IPS-20b (cell line): ENCODE results near the gene ZNF394.
A peak's percentile ranks its signal among the peaks of the same experiment; 100 is the strongest.
"Not testable (repeated sequence)": the region's sequence is repeated elsewhere in the genome, so short reads cannot be mapped to it uniquely, and the experiment has no call there.

Experiments
- H3K27ac ChIP-seq: one replicate; pipeline ENCODE4 v1.5.1; 2013; ENCODE audit warnings: low read length
- H3K27me3 ChIP-seq: 2 replicates; pipeline ENCODE4 v1.6.1; 2013; ENCODE audit warnings: mild to moderate bottlenecking, low read length, inconsistent platforms; ENCODE audit not compliant: insufficient read depth
- H3K36me3 ChIP-seq: 2 replicates; pipeline ENCODE4 v1.6.1; 2013; ENCODE audit warnings: low read depth, mild to moderate bottlenecking, inconsistent platforms, low read length, moderate library complexity; ENCODE audit not compliant: insufficient read depth
- H3K4me1 ChIP-seq: 2 replicates; pipeline ENCODE4 v1.6.1; 2013; ENCODE audit warnings: mild to moderate bottlenecking, control low read depth, inconsistent platforms, low read length, moderate library complexity; ENCODE audit not compliant: insufficient read depth
- H3K4me3 ChIP-seq: 2 replicates; pipeline ENCODE4 v1.5.1; 2013; ENCODE audit warnings: mild to moderate bottlenecking, low read length, inconsistent platforms
- H3K9ac ChIP-seq: 2 replicates; pipeline ENCODE4 v1.6.1; 2013; ENCODE audit warnings: low read depth, mild to moderate bottlenecking, inconsistent platforms, low read length, moderate library complexity
- H3K9me3 ChIP-seq: 2 replicates; pipeline ENCODE4 v1.6.1; 2013; ENCODE audit warnings: mild to moderate bottlenecking, low read depth, low read length, inconsistent platforms; ENCODE audit not compliant: insufficient read depth

Gene ZNF394

GRCh38 chr7:99499721-99500636, at the start of gene ZNF394:
TSS of gene ZNF394 (minus strand) at chr7:99500281. CDS start at chr7:99500093, 188 bp downstream.
- Histone ChIP-seq H3K36me3 (peaks cover 13% of the 10 kb centered on the region), H3K27me3 (no peaks in the 10 kb centered on the region), H3K27ac (peak within 1 kb of the TSS; percentile 16), H3K4me3 (peak within 1 kb of the TSS; percentile 87), H3K4me1 (peaks cover 9% of the 10 kb centered on the region), H3K9me3 (no peaks in the 10 kb centered on the region; the same call in 1 of the 2 replicates), H3K9ac (peak within 1 kb of the TSS; percentile 86; the same call in 1 of the 2 replicates)

GRCh38 chr7:99549545-99549944, 49.5 kb upstream of the ZNF394 start:
- not testable (repeated sequence) for H3K27ac ChIP-seq, H3K27me3 ChIP-seq, H3K4me3 ChIP-seq, H3K9ac ChIP-seq, H3K4me1 ChIP-seq
- peaks cover 15% of the 10 kb centered on the region; the same call in 1 of the 2 replicates for H3K9me3 ChIP-seq
- H3K36me3 ChIP-seq: peaks cover 24% of the 10 kb centered on the region

GRCh38 chr7:99545308-99545707, 45.2 kb upstream of the ZNF394 start:
- H3K9ac ChIP-seq, H3K27me3 ChIP-seq, H3K27ac ChIP-seq, H3K4me1 ChIP-seq, H3K4me3 ChIP-seq: not testable (repeated sequence)
- Histone ChIP-seq H3K9me3 (peaks cover 50% of the 10 kb centered on the region), H3K36me3 (peaks cover 22% of the 10 kb centered on the region)

GRCh38 chr7:99543916-99544315, 43.8 kb upstream of the ZNF394 start:
- Histone ChIP-seq H3K4me1 (no peaks in the 10 kb centered on the region), H3K4me3 (no peak overlapping the region), H3K27me3 (no peaks in the 10 kb centered on the region), H3K9me3 (peaks cover 61% of the 10 kb centered on the region), H3K9ac (no peak overlapping the region), H3K36me3 (peaks cover 22% of the 10 kb centered on the region), H3K27ac (no peak overlapping the region)

GRCh38 chr7:99543081-99543671, 43.1 kb upstream of the ZNF394 start:
- no peak overlapping the region for H3K27ac ChIP-seq
- no peak overlapping the region for H3K4me3 ChIP-seq
- peaks cover 18% of the 10 kb centered on the region for H3K36me3 ChIP-seq
- H3K27me3 ChIP-seq: no peaks in the 10 kb centered on the region
- H3K4me1 ChIP-seq: no peaks in the 10 kb centered on the region
- H3K9me3 ChIP-seq: peaks cover 61% of the 10 kb centered on the region
- H3K9ac ChIP-seq: no peak overlapping the region

- no peak overlapping the region for H3K9ac ChIP-seq
- no peak overlapping the region for H3K27ac ChIP-seq
- H3K36me3 ChIP-seq: no peaks in the 10 kb centered on the region
- peaks cover 51% of the 10 kb centered on the region for H3K9me3 ChIP-seq
- no peak overlapping the region for H3K4me3 ChIP-seq
- no peaks in the 10 kb centered on the region for H3K27me3 ChIP-seq
- no peaks in the 10 kb centered on the region for H3K4me1 ChIP-seq
Measured at GRCh38 chr7:99541212-99541611, 41.1 kb upstream of the ZNF394 start.

GRCh38 chr7:99540542-99540941, 40.5 kb upstream of the ZNF394 start:
- no peak overlapping the region for H3K9ac ChIP-seq
- no peak overlapping the region for H3K27ac ChIP-seq
- peaks cover 49% of the 10 kb centered on the region for H3K9me3 ChIP-seq
- H3K4me3 ChIP-seq: no peak overlapping the region
- H3K4me1 ChIP-seq: no peaks in the 10 kb centered on the region
- H3K36me3 ChIP-seq: no peaks in the 10 kb centered on the region
- H3K27me3 ChIP-seq: no peaks in the 10 kb centered on the region

- no peaks in the 10 kb centered on the region for H3K27me3 ChIP-seq
- H3K4me3 ChIP-seq: no peak overlapping the region
- peaks cover 46% of the 10 kb centered on the region for H3K9me3 ChIP-seq
- H3K9ac ChIP-seq: no peak overlapping the region
- no peaks in the 10 kb centered on the region for H3K4me1 ChIP-seq
- no peak overlapping the region for H3K27ac ChIP-seq
- H3K36me3 ChIP-seq: no peaks in the 10 kb centered on the region
Measured at GRCh38 chr7:99539213-99539811, 39.2 kb upstream of the ZNF394 start.

GRCh38 chr7:99535667-99536066, 35.6 kb upstream of the ZNF394 start:
- H3K9me3 ChIP-seq: peaks cover 50% of the 10 kb centered on the region
- no peak overlapping the region for H3K9ac ChIP-seq
- H3K27me3 ChIP-seq: no peaks in the 10 kb centered on the region
- no peaks in the 10 kb centered on the region for H3K4me1 ChIP-seq
- H3K4me3 ChIP-seq: no peak overlapping the region
- peaks cover 31% of the 10 kb centered on the region for H3K36me3 ChIP-seq
- no peak overlapping the region for H3K27ac ChIP-seq

GRCh38 chr7:99531354-99531765, 31.3 kb upstream of the ZNF394 start:
- Histone ChIP-seq H3K36me3 (peaks cover 70% of the 10 kb centered on the region), H3K27me3 (no peaks in the 10 kb centered on the region), H3K9me3 (peaks cover 60% of the 10 kb centered on the region), H3K4me3 (peak overlapping the region; percentile 1; the same call in 1 of the 2 replicates), H3K4me1 (no peaks in the 10 kb centered on the region), H3K9ac (no peak overlapping the region), H3K27ac (no peak overlapping the region)

GRCh38 chr7:99525713-99526440, 25.8 kb upstream of the ZNF394 start:
- Histone ChIP-seq H3K4me3 (no peak overlapping the region), H3K36me3 (peaks cover 56% of the 10 kb centered on the region), H3K9ac (no peak overlapping the region), H3K27ac (no peak overlapping the region), H3K9me3 (peaks cover 28% of the 10 kb centered on the region), H3K27me3 (no peaks in the 10 kb centered on the region), H3K4me1 (no peaks in the 10 kb centered on the region)
